HCT116 (cell line): ENCODE data around the gene RPLP2. TPM values are rescaled to one million over a fixed set of nuclear protein-coding genes. Genes with fewer than 3 reads are reported as not detected.
A peak's percentile ranks its signal among the peaks of the same experiment; 100 is the strongest.

Experiments
- ATAC-seq: fragments of 200-7000 bp; cut with Tn5 transposase; 2 replicates; pipeline ENCODE4 v1.9.1; 2020; ENCODE audit warnings: mild to moderate bottlenecking, moderate library complexity
- BruUV-seq: library from RNA; stranded (reverse); fragments of 400-500 nt; replicated peaks from 2 replicates; lab custom pipeline; 2021; lab: Mats Ljungman, UMichigan
- CTCF ChIA-PET: fragments of 300-600 bp; sonication (Branson Sonifier 250); formaldehyde crosslinking; loops from one replicate; lab custom pipeline; 2021; ENCODE audit warnings: antibody characterized with exemption; lab: Charles Lee
- POLR2A ChIA-PET: fragments of 300-600, 350-600 bp; sonication (Branson Sonifier 250); formaldehyde crosslinking; loops from one replicate; lab custom pipeline; 2021; ENCODE audit warnings: antibody characterized with exemption; lab: Charles Lee
- RAD21 ChIA-PET, 2 experiments: fragments of 300-600 bp; sonication (Branson Sonifier 250); formaldehyde crosslinking; loops; one replicate each; lab custom pipeline; 2023; ENCODE audit warnings: low total read pairs in 2 of 2; ENCODE audit not compliant: uncharacterized antibody in 2 of 2, unreplicated experiment in 2 of 2, low non-redundant PET in 1 of 2; lab: Charles Lee
- DNase-seq: peaks from one replicate; pipeline ENCODE4 v3.0.0-alpha.2; 2010; ENCODE audit warnings: low read depth, low spot score
- H2AFZ ChIP-seq: fragments of 200-600 bp; shearing (Covaris generic), sonication (generic); 2 replicates; pipeline ENCODE4 v1.6.1; 2017; ENCODE audit warnings: low read depth, mixed run types, mixed read lengths, antibody characterized with exemption, low read length; ENCODE audit not compliant: poor library complexity, severe bottlenecking
- H3K27ac ChIP-seq: 2 replicates; pipeline ENCODE4 v1.5.1; 2012; ENCODE audit warnings: low read depth, low read length
- H3K27me3 ChIP-seq: fragments of 200-600 bp; sonication (generic); 2 replicates; pipeline ENCODE4 v1.6.1; 2016; ENCODE audit warnings: mixed run types, low read length, mixed read lengths; ENCODE audit not compliant: insufficient read depth
- H3K36me3 ChIP-seq, 2 experiments: fragments of 200-500 bp in 1 of 2; fragments of 200-600 bp in 1 of 2; sonication (Bioruptor generic) in 1 of 2; sonication (generic) in 1 of 2; 2 replicates each; pipeline versions ENCODE4 v1.5.1 to v1.6.1; 2014 to 2016; ENCODE audit warnings: low read length in 2 of 2, inconsistent platforms in 1 of 2, mixed read lengths in 1 of 2, mixed run types in 1 of 2; ENCODE audit not compliant: insufficient read depth in 2 of 2, control insufficient read depth in 1 of 2
- H3K4me1 ChIP-seq, 2 experiments: fragments of 200-600 bp in 1 of 2; sonication (generic) in 1 of 2; 2 replicates each; pipeline versions ENCODE4 v1.5.1 to v1.6.1; 2012 to 2017; ENCODE audit warnings: low read length in 2 of 2, inconsistent platforms in 1 of 2, mild to moderate bottlenecking in 1 of 2, mixed read lengths in 1 of 2, mixed run types in 1 of 2, moderate library complexity in 1 of 2; ENCODE audit not compliant: insufficient read depth in 2 of 2, control insufficient read depth in 1 of 2
- H3K4me2 ChIP-seq: fragments of 200-600 bp; sonication (generic); 2 replicates; pipeline ENCODE4 v1.6.1; 2017; ENCODE audit warnings: mixed run types, low read length, mixed read lengths
- H3K4me3 ChIP-seq, 2 experiments: fragments of 200-600 bp in 1 of 2; sonication (generic) in 1 of 2; replicated peaks in 1 of 2; 2 replicates each; pipeline ENCODE4 v1.5.1; 2011 to 2016; ENCODE audit warnings: low read length in 2 of 2, control low read depth in 1 of 2, low read depth in 1 of 2, mild to moderate bottlenecking in 1 of 2, mixed read lengths in 1 of 2, mixed run types in 1 of 2
- H3K79me2 ChIP-seq: fragments of 200-600 bp; sonication (generic); 2 replicates; pipeline ENCODE4 v1.6.1; 2017; ENCODE audit warnings: mild to moderate bottlenecking, mixed run types, low read length, moderate library complexity, mixed read lengths; ENCODE audit not compliant: insufficient read depth
- H3K9ac ChIP-seq: fragments of 200-600 bp; sonication (generic); 2 replicates; pipeline ENCODE4 v1.6.1; 2016; ENCODE audit warnings: low read length, mixed read lengths
- H3K9me2 ChIP-seq: fragments of 200-600 bp; sonication (generic), shearing (Covaris generic); 2 replicates; pipeline ENCODE4 v1.6.1; 2017; ENCODE audit warnings: mixed run types, mild to moderate bottlenecking, moderate library complexity; ENCODE audit not compliant: insufficient read depth
- H3K9me3 ChIP-seq, 2 experiments: fragments of 200-500 bp in 1 of 2; fragments of 200-600 bp in 1 of 2; sonication (Bioruptor generic) in 1 of 2; sonication (generic) in 1 of 2; 2 replicates each; pipeline ENCODE4 v1.6.1; 2014 to 2017; ENCODE audit warnings: low read length in 2 of 2, mixed read lengths in 2 of 2, inconsistent platforms in 1 of 2, low read depth in 1 of 2, mild to moderate bottlenecking in 1 of 2, mixed run types in 1 of 2, moderate library complexity in 1 of 2; ENCODE audit not compliant: control insufficient read depth in 1 of 2, insufficient read depth in 1 of 2
- H4K20me1 ChIP-seq: fragments of 200-600 bp; sonication (generic), shearing (Covaris generic); 2 replicates; pipeline ENCODE4 v1.6.1; 2017; ENCODE audit warnings: mixed run types, mild to moderate bottlenecking, moderate library complexity; ENCODE audit not compliant: insufficient read depth
- ELF1 ChIP-seq: IDR thresholded peaks from 2 replicates; pipeline ENCODE4 v1.6.1; 2012; ENCODE audit warnings: low read depth, borderline replicate concordance
- FOSL1 ChIP-seq: IDR thresholded peaks from 2 replicates; pipeline ENCODE4 v1.6.1; 2012; ENCODE audit warnings: low read depth
- MAX ChIP-seq: IDR thresholded peaks from 2 replicates; pipeline ENCODE4 v1.6.1; 2012
- POLR2AphosphoS5 ChIP-seq: IDR thresholded peaks from 2 replicates; pipeline ENCODE4 v1.6.1; 2011; ENCODE audit warnings: mild to moderate bottlenecking, low read depth, low read length, moderate library complexity
- SIN3A ChIP-seq: IDR thresholded peaks from 2 replicates; pipeline ENCODE4 v1.6.1; 2012; ENCODE audit warnings: low read depth
- TCF7L2 ChIP-seq: IDR thresholded peaks from 2 replicates; pipeline ENCODE4 v1.7.0; 2011; ENCODE audit warnings: borderline replicate concordance, inconsistent platforms; ENCODE audit not compliant: insufficient read depth, insufficient read length; ENCODE audit errors: extremely low read depth
- ZNF274 ChIP-seq: fragments of 200-500 bp; sonication (Bioruptor generic); IDR thresholded peaks from 2 replicates; pipeline ENCODE4 v1.6.1; 2014; ENCODE audit warnings: mild to moderate bottlenecking, low read depth, low read length, inconsistent platforms
- intact Hi-C: fragments of 100-400 bp; cut with micrococcal nuclease; formaldehyde crosslinking; loops from 2 replicates; pipeline ENCODE4 v1.10.0; 2022
- total RNA-seq: library from RNA; stranded (reverse); gene quantifications from one replicate; pipeline ENCODE4 v1.2.1, GENCODE V29; 2021; ENCODE audit not compliant: unreplicated experiment
- TF ChIP-seq, protein P1 (sequence below), 3 experiments: fragments of 200-600 bp in 1 of 3; sonication (generic) in 1 of 3; IDR thresholded peaks in 2 of 3; conservative IDR thresholded peaks in 1 of 3; 2 replicates each; pipeline ENCODE4 v1.5.1; 2012 to 2017; ENCODE audit warnings: low read depth in 2 of 3, low read length in 2 of 3, antibody characterized with exemption in 1 of 3, borderline replicate concordance in 1 of 3, control low read depth in 1 of 3, mild to moderate bottlenecking in 1 of 3, mixed read lengths in 1 of 3, mixed run types in 1 of 3, moderate library complexity in 1 of 3; ENCODE audit not compliant: insufficient read depth in 1 of 3

Gene RPLP2
- total RNA-seq, 1 experiment from 2014 or later, result 3,615 TPM

DNA sequence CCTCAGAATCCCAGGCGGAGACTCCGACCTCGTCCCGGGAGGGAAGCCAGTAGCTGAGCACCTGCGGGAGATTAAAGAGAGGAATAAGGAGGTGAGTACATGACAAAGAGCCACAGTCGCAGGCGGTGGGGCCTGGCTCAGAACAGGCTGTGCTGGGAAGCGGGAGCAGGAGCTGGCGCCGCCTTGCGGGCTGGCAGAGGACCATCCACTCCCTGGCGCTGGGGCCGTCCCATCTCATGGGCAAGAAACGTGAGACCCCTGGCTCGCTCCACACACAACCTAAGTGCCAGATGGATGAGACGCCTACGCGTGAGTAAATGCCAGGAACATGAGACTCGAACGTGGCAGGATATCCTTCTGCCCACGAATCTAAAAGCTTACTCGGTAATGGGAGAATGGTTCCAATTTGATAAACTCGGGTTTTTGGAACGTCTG is 26.2 kb upstream of the RPLP2 start:
- Histone ChIP-seq H3K36me3 (no peaks in the 10 kb centered on the region), H3K79me2 (peaks cover 21% of the 10 kb centered on the region; the same call in 1 of the 2 replicates), H4K20me1 (no peaks in the 10 kb centered on the region), H3K9me2 (no peaks in the 10 kb centered on the region), H3K4me2 (peak overlapping the region; percentile 57), H2AFZ (no peak overlapping the region), H3K27ac (peak overlapping the region; percentile 45), H3K4me1 (peaks cover 19 to 29% of the 10 kb centered on the region in 2 experiments), H3K9ac (peak overlapping the region; percentile 11; the same call in 1 of the 2 replicates), H3K4me3 (no peak overlapping the region), H3K9me3 (no peaks in the 10 kb centered on the region), H3K27me3 (no peaks in the 10 kb centered on the region)
- CTCF ChIA-PET, result interaction anchor here (0.9 to 1.9 kb wide), 7 partner anchors 8 to 229 kb away, joined by 3 to 6 read pairs (median 4); partner anchors contain the start of gene TMEM80
- RAD21 ChIA-PET, result interaction anchor here in 1 of 2 experiments (0.7 kb wide), 1 partner anchor 88 kb away, joined by 4 read pairs; the partner anchor contains the start of genes DEAF1 and TMEM80
- TF ChIP-seq TCF7L2, result peak; percentile 86
- TF ChIP-seq ELF1, result no peak
- TF ChIP-seq, protein P1, sequence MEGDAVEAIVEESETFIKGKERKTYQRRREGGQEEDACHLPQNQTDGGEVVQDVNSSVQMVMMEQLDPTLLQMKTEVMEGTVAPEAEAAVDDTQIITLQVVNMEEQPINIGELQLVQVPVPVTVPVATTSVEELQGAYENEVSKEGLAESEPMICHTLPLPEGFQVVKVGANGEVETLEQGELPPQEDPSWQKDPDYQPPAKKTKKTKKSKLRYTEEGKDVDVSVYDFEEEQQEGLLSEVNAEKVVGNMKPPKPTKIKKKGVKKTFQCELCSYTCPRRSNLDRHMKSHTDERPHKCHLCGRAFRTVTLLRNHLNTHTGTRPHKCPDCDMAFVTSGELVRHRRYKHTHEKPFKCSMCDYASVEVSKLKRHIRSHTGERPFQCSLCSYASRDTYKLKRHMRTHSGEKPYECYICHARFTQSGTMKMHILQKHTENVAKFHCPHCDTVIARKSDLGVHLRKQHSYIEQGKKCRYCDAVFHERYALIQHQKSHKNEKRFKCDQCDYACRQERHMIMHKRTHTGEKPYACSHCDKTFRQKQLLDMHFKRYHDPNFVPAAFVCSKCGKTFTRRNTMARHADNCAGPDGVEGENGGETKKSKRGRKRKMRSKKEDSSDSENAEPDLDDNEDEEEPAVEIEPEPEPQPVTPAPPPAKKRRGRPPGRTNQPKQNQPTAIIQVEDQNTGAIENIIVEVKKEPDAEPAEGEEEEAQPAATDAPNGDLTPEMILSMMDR (IDR thresholded peaks at IDR 0.05 in 2 of 3, conservative IDR thresholded peaks at IDR 0.05 in 1 of 3; ENCODE audit: borderline replicate concordance in 1 of 3, insufficient read depth in 1 of 3, low read depth in 2 of 3, low read length in 2 of 3), result peak in 2 of 3 experiments; percentile 83 to 94
- no peak for TF ChIP-seq ZNF274
- TF ChIP-seq MAX, result peak; percentile 66; the same call in 1 of the 2 replicates
- TF ChIP-seq FOSL1, result no peak
- peak; percentile 47; the same call in 1 of the 2 replicates for TF ChIP-seq SIN3A
- peak; percentile 45; the same call in 1 of the 2 replicates for TF ChIP-seq POLR2AphosphoS5
- POLR2A ChIA-PET, result interaction anchor here (0.6 to 1.3 kb wide), 2 partner anchors 12 to 22 kb away, joined by 3 to 12 read pairs; no protein-coding TSS in a partner anchor
- intact Hi-C loops, result no loop called here
- no TSS peak for BruUV-seq
- peak; percentile 78 for DNase-seq
- peak; percentile 95 for ATAC-seq
